Activated CD4-positive, alpha-beta T cell treated with anti-CD3 and anti-CD28 coated beads, Interleukin-2, Interleukin-6, amounts not matched to agents 100 ng/mL and 50 ng/mL, durations not matched to agents 16 hours and 8 hours (primary cell): Measurements from ENCODE around the gene MEF2C.
A peak's percentile ranks its signal among the peaks of the same experiment; 100 is the strongest.

Source experiments
- DNase-seq: peaks from one replicate; pipeline ENCODE4 v3.0.0-alpha.2; 2020

Gene MEF2C

GRCh38 chr5:88887342-88887741, 4.4 kb upstream of the MEF2C start:
- DNase-seq: no peak

- DNase-seq: no peak
Measured at GRCh38 chr5:88886746-88887341, 3.9 kb upstream of the MEF2C start.

GRCh38 chr5:88886252-88886651, 3.3 kb upstream of the MEF2C start:
- DNase-seq: no peak

GRCh38 chr5:88885002-88885401, 2.0 kb upstream of the MEF2C start:
- no peak for DNase-seq

- DNase-seq: no peak
Measured at GRCh38 chr5:88884608-88884877, 1.6 kb upstream of the MEF2C start.

GRCh38 chr5:88883836-88884607, 1.0 kb upstream of the MEF2C start:
- DNase-seq: peak; percentile 21

GRCh38 chr5:88882276-88883038, 527 bp downstream of the MEF2C start:
- no peak for DNase-seq

GRCh38 chr5:88881571-88881971, 1.4 kb downstream of the MEF2C start:
- DNase-seq: no peak

GRCh38 chr5:88880201-88880600, 2.8 kb downstream of the MEF2C start:
- no peak for DNase-seq

GRCh38 chr5:88879724-88880123, 3.3 kb downstream of the MEF2C start:
- DNase-seq: no peak

GRCh38 chr5:88878976-88879375, 4.0 kb downstream of the MEF2C start:
- DNase-seq: no peak

- DNase-seq: no peak
Measured at GRCh38 chr5:88877826-88878225, 5.2 kb downstream of the MEF2C start.

- DNase-seq: no peak
Measured at GRCh38 chr5:88876714-88877113, 6.3 kb downstream of the MEF2C start.

GRCh38 chr5:88875341-88876234, 7.4 kb downstream of the MEF2C start:
- DNase-seq: no peak

- DNase-seq: no peak
Measured at GRCh38 chr5:88873447-88873846, 9.5 kb downstream of the MEF2C start.

GRCh38 chr5:88872971-88873370, 10.0 kb downstream of the MEF2C start:
- no peak for DNase-seq

- no peak for DNase-seq
Measured at GRCh38 chr5:88870285-88870684, 12.7 kb downstream of the MEF2C start.

- DNase-seq: no peak
Measured at GRCh38 chr5:88868468-88869068, 14.4 kb downstream of the MEF2C start.

GRCh38 chr5:88867638-88868037, 15.3 kb downstream of the MEF2C start:
- no peak for DNase-seq

GRCh38 chr5:88863523-88863922, 19.5 kb downstream of the MEF2C start:
- no peak for DNase-seq

- no peak for DNase-seq
Measured at GRCh38 chr5:88862547-88863175, 20.3 kb downstream of the MEF2C start.

GRCh38 chr5:88861231-88861630, 21.8 kb downstream of the MEF2C start:
- no peak for DNase-seq
